ENCODE data around the gene UGT1A6. TPM values are rescaled to one million over a fixed set of nuclear protein-coding genes. Genes with fewer than 3 reads are reported as not detected.

Gene UGT1A6
- total RNA-seq, 4 donors from 2014 or later: 0.82 TPM; not detected in 3

GRCh38 chr2:233793465-233794127, 100.9 kb downstream of the UGT1A6 start:
- ATAC-seq (ENCODE audit: low FRiP score): no peak
- DNase-seq (ENCODE audit: low spot score): no peak
- TF ChIP-seq CTCF (IDR thresholded peaks at IDR 0.05): no peak

GRCh38 chr2:233794128-233794658, 101.5 kb downstream of the UGT1A6 start:
- ATAC-seq (ENCODE audit: low FRiP score): no peak
- TF ChIP-seq CTCF (IDR thresholded peaks at IDR 0.05): no peak
- DNase-seq (ENCODE audit: low spot score): no peak

- no peak for TF ChIP-seq CTCF (IDR thresholded peaks at IDR 0.05)
- DNase-seq (ENCODE audit: low spot score) (no peak), ATAC-seq (ENCODE audit: low FRiP score) (no peak)
Observed at GRCh38 chr2:233795735-233796171, 103.1 kb downstream of the UGT1A6 start.

GRCh38 chr2:233796254-233796653, 103.6 kb downstream of the UGT1A6 start:
- ATAC-seq (ENCODE audit: low FRiP score) (no peak), DNase-seq (ENCODE audit: low spot score) (no peak)
- TF ChIP-seq CTCF (IDR thresholded peaks at IDR 0.05): no peak

GRCh38 chr2:233798335-233799086, 105.8 kb downstream of the UGT1A6 start:
- no peak for DNase-seq (ENCODE audit: low spot score)
- ATAC-seq (ENCODE audit: low FRiP score): no peak
- TF ChIP-seq CTCF (IDR thresholded peaks at IDR 0.05): no peak

GRCh38 chr2:233799087-233799665, 106.5 kb downstream of the UGT1A6 start:
- TF ChIP-seq CTCF (IDR thresholded peaks at IDR 0.05): no peak
- no peak for DNase-seq (ENCODE audit: low spot score)
- no peak for ATAC-seq (ENCODE audit: low FRiP score)

Measured in omental fat pad (tissue), 4 donors.